HG03060 (cell line): ENCODE measurements around the gene SUGCT.

Experiments used
- ATAC-seq: cut with Tn5 transposase; IDR thresholded peaks from one replicate; pipeline ENCODE4 v1.9.1; 2021; ENCODE audit warnings: low read depth, moderate number of reproducible peaks; ENCODE audit not compliant: unreplicated experiment

The SUGCT gene

DNA sequence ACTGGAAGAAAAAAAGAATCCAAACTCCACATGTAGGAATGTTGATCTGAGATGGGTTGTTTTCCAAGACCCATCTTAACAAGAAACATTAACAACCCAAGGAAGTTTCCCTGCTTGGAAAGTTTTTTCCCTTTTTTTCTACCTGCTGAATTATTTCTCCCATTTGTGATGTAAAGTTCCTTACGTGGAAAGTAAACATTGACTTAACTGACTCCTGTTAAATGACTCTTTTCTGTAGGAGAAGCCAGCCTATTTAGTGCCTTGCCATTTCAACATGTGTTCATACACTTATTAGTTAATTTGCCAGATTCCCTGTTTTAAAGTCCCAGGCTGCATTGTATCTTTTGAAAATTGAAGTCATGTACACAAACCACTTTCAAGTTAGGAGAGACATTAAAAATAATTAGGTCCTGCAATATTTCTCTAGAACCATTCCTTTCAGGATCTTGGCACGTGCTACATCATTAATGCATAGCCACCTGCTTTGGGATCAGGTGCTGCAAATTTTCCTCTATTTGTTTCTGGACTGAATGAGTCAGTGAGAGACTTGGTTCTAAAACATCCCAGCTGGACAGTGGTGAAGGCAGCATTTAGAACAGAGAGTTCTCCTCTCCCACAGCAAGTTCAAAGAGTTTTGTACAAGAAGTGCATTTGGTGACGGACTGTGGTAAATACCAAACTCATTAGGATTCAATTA lies 698.5 kb downstream of the SUGCT start:
- ATAC-seq: no peak

DNA sequence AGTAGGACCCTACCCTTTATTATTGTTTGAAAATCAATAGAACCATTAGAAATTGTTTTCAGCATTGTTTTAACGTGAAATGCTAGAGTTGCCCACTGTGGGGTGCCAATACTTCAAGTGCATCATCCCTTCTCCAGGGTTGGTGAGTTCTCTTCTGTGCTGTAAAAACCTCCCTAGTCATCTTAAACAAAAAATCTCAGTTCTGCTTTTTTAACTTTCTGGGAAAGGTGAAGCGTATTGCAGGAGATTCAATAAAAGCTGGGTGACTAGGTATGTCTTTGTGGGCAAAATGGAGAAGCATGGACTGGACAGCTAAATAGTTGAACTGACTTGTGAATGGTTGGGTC lies 699.1 kb downstream of the SUGCT start:
- no peak for ATAC-seq

DNA sequence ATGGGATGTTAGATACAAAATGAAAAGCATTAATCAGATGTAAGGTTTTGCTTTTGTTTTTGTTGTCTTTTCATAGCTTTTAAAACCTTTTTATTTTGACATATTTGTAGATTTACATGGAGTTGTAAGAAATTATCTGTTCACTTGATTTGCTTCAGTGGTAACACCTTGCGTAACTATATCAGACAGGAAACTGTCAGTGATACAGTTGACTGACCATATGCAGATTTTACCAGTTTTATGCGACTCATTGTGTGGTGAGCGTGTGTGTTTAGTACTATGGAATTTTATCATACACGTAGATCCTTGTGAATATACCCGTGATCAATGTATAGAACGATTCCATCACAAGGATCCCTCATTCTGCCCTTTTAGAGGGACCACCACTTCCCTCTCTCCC lies 701.4 kb downstream of the SUGCT start:
- no peak for ATAC-seq

DNA sequence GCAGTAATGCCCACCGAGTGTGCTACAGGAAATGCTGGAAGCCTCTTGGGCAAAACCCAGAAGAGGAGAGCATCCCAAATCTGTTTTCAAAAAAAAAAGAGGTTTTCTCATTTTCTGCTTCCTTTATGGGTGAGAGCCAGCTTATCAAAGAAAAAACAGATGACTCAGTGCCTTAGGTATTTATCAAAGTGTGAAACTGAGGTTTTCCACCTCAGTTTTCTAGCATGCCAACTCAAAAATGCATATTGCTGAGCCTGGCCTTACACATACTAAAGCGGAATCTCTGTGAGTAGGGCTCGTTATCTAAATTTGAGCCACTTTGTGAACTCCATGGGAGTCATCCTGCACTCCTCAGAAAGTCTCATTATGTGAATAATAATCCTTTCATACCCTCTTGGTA lies 705.1 kb downstream of the SUGCT start:
- no peak for ATAC-seq

GRCh38 chr7:40840990-40841389 lies 706.2 kb downstream of the SUGCT start:
- ATAC-seq: no peak

DNA sequence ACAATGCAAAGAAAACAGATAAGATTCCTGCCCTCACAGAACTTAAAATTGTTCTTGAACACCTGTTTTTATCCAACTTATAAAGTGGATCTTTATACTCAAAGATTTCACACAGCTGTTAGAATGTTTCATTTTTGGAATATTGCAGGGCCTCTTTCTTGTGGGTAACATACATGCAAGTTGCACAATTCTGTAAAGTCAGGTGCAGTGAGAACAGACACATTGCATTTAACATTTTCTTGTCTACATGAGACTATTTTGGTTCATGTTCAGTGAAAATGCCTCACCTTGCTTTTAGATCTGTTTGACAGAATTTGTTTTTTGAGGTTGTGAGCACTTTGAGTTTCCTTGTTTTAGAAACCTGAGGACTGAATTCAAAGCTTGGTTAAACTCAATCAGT lies 707.8 kb downstream of the SUGCT start:
- ATAC-seq: no peak

- no peak for ATAC-seq
Measured at GRCh38 chr7:40843338-40843985, 708.7 kb downstream of the SUGCT start.

- no peak for ATAC-seq
Measured at GRCh38 chr7:40845943-40846342, 711.1 kb downstream of the SUGCT start.

GRCh38 chr7:40847921-40848320 lies 713.1 kb downstream of the SUGCT start:
- ATAC-seq: no peak

GRCh38 chr7:40848541-40849221 lies 713.9 kb downstream of the SUGCT start:
- ATAC-seq: no peak

GRCh38 chr7:40850017-40850416 lies 715.2 kb downstream of the SUGCT start:
- ATAC-seq: no peak

DNA sequence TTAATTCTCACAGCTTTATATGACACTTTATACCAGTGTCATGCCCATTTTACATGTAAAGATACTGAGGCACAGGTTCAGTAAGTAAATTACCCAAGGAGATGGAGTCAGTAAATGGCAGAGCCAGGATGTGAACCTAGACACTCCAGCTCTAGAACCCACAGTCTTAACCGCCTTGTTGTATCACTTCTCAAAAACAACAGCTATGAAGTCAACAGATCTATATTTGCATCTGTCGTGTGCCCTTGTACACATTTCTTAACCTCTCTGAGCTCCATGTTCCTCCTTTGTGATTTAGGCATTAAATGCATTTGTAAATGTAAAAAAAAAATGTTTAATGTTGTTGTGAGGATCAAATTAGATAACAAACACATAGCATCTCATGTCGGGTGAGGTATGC lies 716.2 kb downstream of the SUGCT start:
- no peak for ATAC-seq

- no peak for ATAC-seq
Measured at GRCh38 chr7:40859076-40859475, 724.3 kb downstream of the SUGCT start.

GRCh38 chr7:40859965-40860543 lies 725.2 kb downstream of the SUGCT start:
- no peak for ATAC-seq

DNA sequence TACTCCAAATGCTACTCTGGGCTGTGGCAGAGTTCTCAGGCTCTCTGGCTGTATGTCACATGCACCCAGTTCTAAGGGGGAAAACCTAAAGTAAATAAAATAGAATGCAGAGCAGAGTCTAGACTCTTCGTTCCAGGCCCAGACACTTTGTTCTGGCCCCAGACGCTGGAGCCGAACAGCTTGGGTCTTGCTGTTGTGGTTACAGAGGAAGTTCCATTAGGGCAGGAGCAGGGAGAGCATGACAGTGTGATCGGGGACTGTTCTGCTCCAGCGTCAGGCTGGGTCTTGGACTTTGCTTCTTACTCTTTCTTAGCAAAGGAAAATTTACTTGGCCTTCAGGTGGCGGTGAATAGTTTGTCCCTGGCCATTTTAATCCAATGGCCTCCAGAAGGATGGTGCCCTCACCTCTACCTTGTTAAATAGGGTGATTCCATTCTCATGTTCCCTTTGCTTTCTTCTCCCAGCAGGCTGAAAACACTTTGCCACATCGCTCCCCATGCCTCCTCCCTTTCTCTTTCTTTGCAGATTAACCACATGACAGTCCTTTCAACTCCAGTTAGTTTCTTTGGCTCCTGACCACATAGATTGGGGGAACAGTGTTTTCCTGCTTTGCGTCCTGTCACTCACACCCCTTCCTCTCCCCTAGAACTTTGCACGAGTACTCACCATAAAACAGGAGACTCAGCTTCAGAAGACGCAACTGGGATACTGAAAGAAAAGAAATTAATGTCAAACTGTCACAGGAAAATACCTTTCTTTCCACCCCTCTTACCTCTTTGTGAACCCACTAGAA lies 730.8 kb downstream of the SUGCT start:
- no peak for ATAC-seq

DNA sequence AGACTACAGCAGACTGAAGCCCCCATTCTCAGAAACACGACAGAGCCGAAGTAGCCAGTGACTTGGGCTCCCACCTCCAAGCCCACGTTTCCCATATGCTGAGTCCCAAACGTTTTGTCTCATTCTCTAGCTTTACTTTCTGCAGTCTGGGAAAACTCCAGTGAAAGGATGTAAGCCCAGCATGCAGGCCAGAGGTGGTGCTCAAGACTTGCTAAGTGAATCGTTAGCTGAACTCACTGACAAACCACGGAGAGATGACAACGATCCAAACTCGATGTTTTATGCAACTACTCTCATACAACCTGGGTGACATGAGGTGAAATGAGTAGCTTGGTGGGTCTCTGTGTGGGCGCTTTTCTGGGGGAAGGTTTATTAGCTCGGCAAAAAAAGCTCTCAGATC lies 731.8 kb downstream of the SUGCT start:
- ATAC-seq: no peak

DNA sequence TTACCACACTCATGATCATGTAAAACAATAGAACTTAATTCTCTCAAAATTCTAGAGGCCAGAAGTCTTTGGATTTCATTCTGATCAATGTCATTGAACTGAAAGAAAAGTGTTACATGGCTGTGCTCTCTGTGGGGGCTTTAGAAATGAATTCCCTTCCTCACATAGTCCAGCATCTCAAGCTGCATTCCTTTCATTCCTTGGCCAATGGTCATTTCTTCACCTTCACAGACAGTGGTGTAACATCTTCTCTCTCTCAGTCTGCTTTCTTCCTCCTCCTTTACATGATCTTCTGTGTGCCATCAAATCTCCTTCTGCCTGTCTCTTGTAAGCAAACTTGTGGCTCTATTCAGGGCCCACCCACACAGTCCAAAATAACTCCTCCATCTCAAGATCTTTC lies 735.3 kb downstream of the SUGCT start:
- ATAC-seq: no peak

GRCh38 chr7:40873248-40873647 lies 738.4 kb downstream of the SUGCT start:
- ATAC-seq: no peak

GRCh38 chr7:40874756-40875155 lies 740.0 kb downstream of the SUGCT start:
- ATAC-seq: no peak

DNA sequence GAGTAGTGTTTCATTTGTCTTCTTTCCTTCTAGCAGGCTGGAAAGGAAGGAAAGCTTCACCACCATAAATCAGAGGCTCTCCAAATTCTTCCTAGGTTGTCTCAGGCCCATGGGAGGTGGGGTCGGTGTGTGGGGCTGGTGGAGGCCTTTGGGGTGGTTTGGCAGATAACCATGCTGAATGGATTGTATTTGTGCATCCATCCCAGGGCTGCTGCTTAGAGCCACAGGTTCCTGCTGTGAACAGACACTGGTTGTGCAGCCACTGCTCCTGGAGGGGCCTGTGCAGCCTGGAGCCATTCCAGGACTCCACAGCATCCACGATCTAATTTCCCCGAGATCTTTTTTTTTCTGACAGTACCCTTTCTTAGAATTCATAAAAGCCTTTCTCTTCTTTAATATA lies 741.8 kb downstream of the SUGCT start:
- ATAC-seq: no peak
